HCT116 (cell line): ENCODE data around the gene BAD. TPM values are rescaled to one million over a fixed set of nuclear protein-coding genes. Genes with fewer than 3 reads are reported as not detected.

Experiments
- ATAC-seq: fragments of 200-7000 bp; cut with Tn5 transposase; 2 replicates; pipeline ENCODE4 v1.9.1; 2020; ENCODE audit warnings: mild to moderate bottlenecking, moderate library complexity
- BruUV-seq: library from RNA; stranded (reverse); fragments of 400-500 nt; replicated peaks from 2 replicates; lab custom pipeline; 2021; lab: Mats Ljungman, UMichigan
- CTCF ChIA-PET: fragments of 300-600 bp; sonication (Branson Sonifier 250); formaldehyde crosslinking; loops from one replicate; lab custom pipeline; 2021; ENCODE audit warnings: antibody characterized with exemption; lab: Charles Lee
- POLR2A ChIA-PET: fragments of 300-600, 350-600 bp; sonication (Branson Sonifier 250); formaldehyde crosslinking; loops from one replicate; lab custom pipeline; 2021; ENCODE audit warnings: antibody characterized with exemption; lab: Charles Lee
- RAD21 ChIA-PET, 2 experiments: fragments of 300-600 bp; sonication (Branson Sonifier 250); formaldehyde crosslinking; loops; one replicate each; lab custom pipeline; 2023; ENCODE audit warnings: low total read pairs in 2 of 2; ENCODE audit not compliant: uncharacterized antibody in 2 of 2, unreplicated experiment in 2 of 2, low non-redundant PET in 1 of 2; lab: Charles Lee
- DNase-seq: peaks from one replicate; pipeline ENCODE4 v3.0.0-alpha.2; 2010; ENCODE audit warnings: low read depth, low spot score
- H2AFZ ChIP-seq: fragments of 200-600 bp; shearing (Covaris generic), sonication (generic); 2 replicates; pipeline ENCODE4 v1.6.1; 2017; ENCODE audit warnings: low read depth, mixed run types, mixed read lengths, antibody characterized with exemption, low read length; ENCODE audit not compliant: poor library complexity, severe bottlenecking
- H3K27ac ChIP-seq: 2 replicates; pipeline ENCODE4 v1.5.1; 2012; ENCODE audit warnings: low read depth, low read length
- H3K27me3 ChIP-seq: fragments of 200-600 bp; sonication (generic); 2 replicates; pipeline ENCODE4 v1.6.1; 2016; ENCODE audit warnings: mixed run types, low read length, mixed read lengths; ENCODE audit not compliant: insufficient read depth
- H3K36me3 ChIP-seq, 2 experiments: fragments of 200-500 bp in 1 of 2; fragments of 200-600 bp in 1 of 2; sonication (Bioruptor generic) in 1 of 2; sonication (generic) in 1 of 2; 2 replicates each; pipeline versions ENCODE4 v1.5.1 to v1.6.1; 2014 to 2016; ENCODE audit warnings: low read length in 2 of 2, inconsistent platforms in 1 of 2, mixed read lengths in 1 of 2, mixed run types in 1 of 2; ENCODE audit not compliant: insufficient read depth in 2 of 2, control insufficient read depth in 1 of 2
- H3K4me1 ChIP-seq, 2 experiments: fragments of 200-600 bp in 1 of 2; sonication (generic) in 1 of 2; 2 replicates each; pipeline versions ENCODE4 v1.5.1 to v1.6.1; 2012 to 2017; ENCODE audit warnings: low read length in 2 of 2, inconsistent platforms in 1 of 2, mild to moderate bottlenecking in 1 of 2, mixed read lengths in 1 of 2, mixed run types in 1 of 2, moderate library complexity in 1 of 2; ENCODE audit not compliant: insufficient read depth in 2 of 2, control insufficient read depth in 1 of 2
- H3K4me2 ChIP-seq: fragments of 200-600 bp; sonication (generic); 2 replicates; pipeline ENCODE4 v1.6.1; 2017; ENCODE audit warnings: mixed run types, low read length, mixed read lengths
- H3K4me3 ChIP-seq, 2 experiments: fragments of 200-600 bp in 1 of 2; sonication (generic) in 1 of 2; replicated peaks in 1 of 2; 2 replicates each; pipeline ENCODE4 v1.5.1; 2011 to 2016; ENCODE audit warnings: low read length in 2 of 2, control low read depth in 1 of 2, low read depth in 1 of 2, mild to moderate bottlenecking in 1 of 2, mixed read lengths in 1 of 2, mixed run types in 1 of 2
- H3K79me2 ChIP-seq: fragments of 200-600 bp; sonication (generic); 2 replicates; pipeline ENCODE4 v1.6.1; 2017; ENCODE audit warnings: mild to moderate bottlenecking, mixed run types, low read length, moderate library complexity, mixed read lengths; ENCODE audit not compliant: insufficient read depth
- H3K9ac ChIP-seq: fragments of 200-600 bp; sonication (generic); 2 replicates; pipeline ENCODE4 v1.6.1; 2016; ENCODE audit warnings: low read length, mixed read lengths
- H3K9me2 ChIP-seq: fragments of 200-600 bp; sonication (generic), shearing (Covaris generic); 2 replicates; pipeline ENCODE4 v1.6.1; 2017; ENCODE audit warnings: mixed run types, mild to moderate bottlenecking, moderate library complexity; ENCODE audit not compliant: insufficient read depth
- H3K9me3 ChIP-seq, 2 experiments: fragments of 200-500 bp in 1 of 2; fragments of 200-600 bp in 1 of 2; sonication (Bioruptor generic) in 1 of 2; sonication (generic) in 1 of 2; 2 replicates each; pipeline ENCODE4 v1.6.1; 2014 to 2017; ENCODE audit warnings: low read length in 2 of 2, mixed read lengths in 2 of 2, inconsistent platforms in 1 of 2, low read depth in 1 of 2, mild to moderate bottlenecking in 1 of 2, mixed run types in 1 of 2, moderate library complexity in 1 of 2; ENCODE audit not compliant: control insufficient read depth in 1 of 2, insufficient read depth in 1 of 2
- H4K20me1 ChIP-seq: fragments of 200-600 bp; sonication (generic), shearing (Covaris generic); 2 replicates; pipeline ENCODE4 v1.6.1; 2017; ENCODE audit warnings: mixed run types, mild to moderate bottlenecking, moderate library complexity; ENCODE audit not compliant: insufficient read depth
- CEBPB ChIP-seq: IDR thresholded peaks from 2 replicates; pipeline ENCODE4 v1.6.1; 2012; ENCODE audit warnings: low read depth
- EGR1 ChIP-seq: IDR thresholded peaks from 2 replicates; pipeline ENCODE4 v1.6.1; 2012; ENCODE audit warnings: low read depth
- ELF1 ChIP-seq: IDR thresholded peaks from 2 replicates; pipeline ENCODE4 v1.6.1; 2012; ENCODE audit warnings: low read depth, borderline replicate concordance
- EZH2phosphoT487 ChIP-seq: fragments of 200-600 bp; IDR thresholded peaks from 2 replicates; pipeline ENCODE4 v1.6.1; 2018; ENCODE audit warnings: antibody characterized with exemption, borderline replicate concordance
- FOSL1 ChIP-seq: IDR thresholded peaks from 2 replicates; pipeline ENCODE4 v1.6.1; 2012; ENCODE audit warnings: low read depth
- JUND ChIP-seq: IDR thresholded peaks from 2 replicates; pipeline ENCODE4 v1.6.1; 2012
- POLR2AphosphoS5 ChIP-seq: IDR thresholded peaks from 2 replicates; pipeline ENCODE4 v1.6.1; 2011; ENCODE audit warnings: mild to moderate bottlenecking, low read depth, low read length, moderate library complexity
- RAD21 ChIP-seq: IDR thresholded peaks from 2 replicates; pipeline ENCODE4 v1.6.1; 2012; ENCODE audit warnings: low read depth, mild to moderate bottlenecking
- SIN3A ChIP-seq: IDR thresholded peaks from 2 replicates; pipeline ENCODE4 v1.6.1; 2012; ENCODE audit warnings: low read depth
- SP1 ChIP-seq: IDR thresholded peaks from 2 replicates; pipeline ENCODE4 v1.6.1; 2012; ENCODE audit warnings: low read depth
- SRF ChIP-seq: IDR thresholded peaks from 2 replicates; pipeline ENCODE4 v1.6.1; 2012; ENCODE audit warnings: low read depth
- TCF7L2 ChIP-seq: IDR thresholded peaks from 2 replicates; pipeline ENCODE4 v1.7.0; 2011; ENCODE audit warnings: borderline replicate concordance, inconsistent platforms; ENCODE audit not compliant: insufficient read depth, insufficient read length; ENCODE audit errors: extremely low read depth
- ZFX ChIP-seq: fragments of 450-650 bp; IDR thresholded peaks from 2 replicates; pipeline ENCODE4 v1.6.1; 2017
- ZNF274 ChIP-seq: fragments of 200-500 bp; sonication (Bioruptor generic); IDR thresholded peaks from 2 replicates; pipeline ENCODE4 v1.6.1; 2014; ENCODE audit warnings: mild to moderate bottlenecking, low read depth, low read length, inconsistent platforms
- intact Hi-C: fragments of 100-400 bp; cut with micrococcal nuclease; formaldehyde crosslinking; loops from 2 replicates; pipeline ENCODE4 v1.10.0; 2022
- total RNA-seq: library from RNA; stranded (reverse); gene quantifications from one replicate; pipeline ENCODE4 v1.2.1, GENCODE V29; 2021; ENCODE audit not compliant: unreplicated experiment
- TF ChIP-seq, protein P1 (sequence below): IDR thresholded peaks from 2 replicates; pipeline ENCODE4 v1.6.1; 2012
- TF ChIP-seq, protein P2 (sequence below): IDR thresholded peaks from 2 replicates; pipeline ENCODE4 v1.6.1; 2011; ENCODE audit warnings: mild to moderate bottlenecking, low read length, moderate library complexity; ENCODE audit not compliant: insufficient replicate concordance; ENCODE audit errors: extremely low read depth
- TF ChIP-seq, protein P3 (sequence below): IDR thresholded peaks from 2 replicates; pipeline ENCODE4 v1.6.1; 2012; ENCODE audit warnings: low read depth
- TF ChIP-seq, protein P4 (sequence below), 3 experiments: fragments of 200-600 bp in 1 of 3; sonication (generic) in 1 of 3; IDR thresholded peaks in 2 of 3; conservative IDR thresholded peaks in 1 of 3; 2 replicates each; pipeline ENCODE4 v1.5.1; 2012 to 2017; ENCODE audit warnings: low read depth in 2 of 3, low read length in 2 of 3, antibody characterized with exemption in 1 of 3, borderline replicate concordance in 1 of 3, control low read depth in 1 of 3, mild to moderate bottlenecking in 1 of 3, mixed read lengths in 1 of 3, mixed run types in 1 of 3, moderate library complexity in 1 of 3; ENCODE audit not compliant: insufficient read depth in 1 of 3
- TF ChIP-seq, protein P5 (sequence below): IDR thresholded peaks from 2 replicates; pipeline ENCODE4 v1.6.1; 2012

BAD gene
- total RNA-seq, 1 experiment from 2014 or later: 51.9 TPM

DNA sequence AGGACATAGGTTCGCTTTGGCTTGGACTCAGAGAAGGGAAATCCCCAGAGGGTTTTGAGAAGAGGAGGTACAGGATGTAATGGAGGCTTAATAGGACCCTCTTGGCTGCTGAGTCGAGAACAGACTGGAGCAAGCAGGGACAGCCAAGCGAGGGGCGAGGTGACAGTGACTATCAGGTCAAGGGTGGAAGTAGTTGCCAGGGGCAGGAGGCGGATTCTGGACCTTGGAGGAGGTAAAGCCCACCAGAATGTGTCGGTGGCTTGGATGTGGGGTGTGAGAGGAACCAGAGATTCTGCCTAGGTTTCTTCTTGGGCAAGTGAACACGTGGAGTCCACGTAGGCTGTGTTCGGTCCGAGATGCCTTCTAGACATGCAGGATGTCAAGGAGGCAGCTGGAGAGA lies 28.5 kb upstream of the BAD start:
- RAD21 ChIA-PET: no interaction called here
- H3K9me3 ChIP-seq: no peaks in the 10 kb centered on the region
- no peak overlapping the region for H3K9ac ChIP-seq
- CTCF ChIA-PET: interaction anchor here (2.4 kb wide), 1 partner anchor 19 kb away, joined by 8 read pairs; no protein-coding TSS in a partner anchor
- H3K27me3 ChIP-seq: no peaks in the 10 kb centered on the region
- intact Hi-C loops: no loop called here
- no peaks in the 10 kb centered on the region for H3K9me2 ChIP-seq
- ATAC-seq (no peak), DNase-seq (no peak)
- peaks cover 5 to 26% of the 10 kb centered on the region in 2 experiments; a peak in 2 of 4 replicates for H3K4me1 ChIP-seq
- H3K27ac ChIP-seq: no peak overlapping the region; the same call in 1 of the 2 replicates
- H3K79me2 ChIP-seq: peaks cover 35% of the 10 kb centered on the region
- POLR2A ChIA-PET: interaction anchor here (0.9 to 2.0 kb wide), 3 partner anchors 12 to 43 kb away, joined by 3 to 6 read pairs (median 3); no protein-coding TSS in a partner anchor
- no peak overlapping the region for H3K4me2 ChIP-seq
- BruUV-seq: no TSS peak
- H2AFZ ChIP-seq: no peak overlapping the region
- no peak for TF ChIP-seq ELF1
- no peak for TF ChIP-seq TCF7L2
- TF ChIP-seq POLR2AphosphoS5: no peak
- TF ChIP-seq SIN3A: no peak
- TF ChIP-seq, protein P1, sequence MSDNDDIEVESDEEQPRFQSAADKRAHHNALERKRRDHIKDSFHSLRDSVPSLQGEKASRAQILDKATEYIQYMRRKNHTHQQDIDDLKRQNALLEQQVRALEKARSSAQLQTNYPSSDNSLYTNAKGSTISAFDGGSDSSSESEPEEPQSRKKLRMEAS: no peak
- TF ChIP-seq ZFX: no peak
- no peak for TF ChIP-seq ZNF274
- no peak for TF ChIP-seq FOSL1
- TF ChIP-seq, protein P2, sequence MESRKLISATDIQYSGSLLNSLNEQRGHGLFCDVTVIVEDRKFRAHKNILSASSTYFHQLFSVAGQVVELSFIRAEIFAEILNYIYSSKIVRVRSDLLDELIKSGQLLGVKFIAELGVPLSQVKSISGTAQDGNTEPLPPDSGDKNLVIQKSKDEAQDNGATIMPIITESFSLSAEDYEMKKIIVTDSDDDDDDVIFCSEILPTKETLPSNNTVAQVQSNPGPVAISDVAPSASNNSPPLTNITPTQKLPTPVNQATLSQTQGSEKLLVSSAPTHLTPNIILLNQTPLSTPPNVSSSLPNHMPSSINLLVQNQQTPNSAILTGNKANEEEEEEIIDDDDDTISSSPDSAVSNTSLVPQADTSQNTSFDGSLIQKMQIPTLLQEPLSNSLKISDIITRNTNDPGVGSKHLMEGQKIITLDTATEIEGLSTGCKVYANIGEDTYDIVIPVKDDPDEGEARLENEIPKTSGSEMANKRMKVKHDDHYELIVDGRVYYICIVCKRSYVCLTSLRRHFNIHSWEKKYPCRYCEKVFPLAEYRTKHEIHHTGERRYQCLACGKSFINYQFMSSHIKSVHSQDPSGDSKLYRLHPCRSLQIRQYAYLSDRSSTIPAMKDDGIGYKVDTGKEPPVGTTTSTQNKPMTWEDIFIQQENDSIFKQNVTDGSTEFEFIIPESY: no peak
- TF ChIP-seq, protein P3, sequence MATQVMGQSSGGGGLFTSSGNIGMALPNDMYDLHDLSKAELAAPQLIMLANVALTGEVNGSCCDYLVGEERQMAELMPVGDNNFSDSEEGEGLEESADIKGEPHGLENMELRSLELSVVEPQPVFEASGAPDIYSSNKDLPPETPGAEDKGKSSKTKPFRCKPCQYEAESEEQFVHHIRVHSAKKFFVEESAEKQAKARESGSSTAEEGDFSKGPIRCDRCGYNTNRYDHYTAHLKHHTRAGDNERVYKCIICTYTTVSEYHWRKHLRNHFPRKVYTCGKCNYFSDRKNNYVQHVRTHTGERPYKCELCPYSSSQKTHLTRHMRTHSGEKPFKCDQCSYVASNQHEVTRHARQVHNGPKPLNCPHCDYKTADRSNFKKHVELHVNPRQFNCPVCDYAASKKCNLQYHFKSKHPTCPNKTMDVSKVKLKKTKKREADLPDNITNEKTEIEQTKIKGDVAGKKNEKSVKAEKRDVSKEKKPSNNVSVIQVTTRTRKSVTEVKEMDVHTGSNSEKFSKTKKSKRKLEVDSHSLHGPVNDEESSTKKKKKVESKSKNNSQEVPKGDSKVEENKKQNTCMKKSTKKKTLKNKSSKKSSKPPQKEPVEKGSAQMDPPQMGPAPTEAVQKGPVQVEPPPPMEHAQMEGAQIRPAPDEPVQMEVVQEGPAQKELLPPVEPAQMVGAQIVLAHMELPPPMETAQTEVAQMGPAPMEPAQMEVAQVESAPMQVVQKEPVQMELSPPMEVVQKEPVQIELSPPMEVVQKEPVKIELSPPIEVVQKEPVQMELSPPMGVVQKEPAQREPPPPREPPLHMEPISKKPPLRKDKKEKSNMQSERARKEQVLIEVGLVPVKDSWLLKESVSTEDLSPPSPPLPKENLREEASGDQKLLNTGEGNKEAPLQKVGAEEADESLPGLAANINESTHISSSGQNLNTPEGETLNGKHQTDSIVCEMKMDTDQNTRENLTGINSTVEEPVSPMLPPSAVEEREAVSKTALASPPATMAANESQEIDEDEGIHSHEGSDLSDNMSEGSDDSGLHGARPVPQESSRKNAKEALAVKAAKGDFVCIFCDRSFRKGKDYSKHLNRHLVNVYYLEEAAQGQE: no peak
- TF ChIP-seq, protein P4, sequence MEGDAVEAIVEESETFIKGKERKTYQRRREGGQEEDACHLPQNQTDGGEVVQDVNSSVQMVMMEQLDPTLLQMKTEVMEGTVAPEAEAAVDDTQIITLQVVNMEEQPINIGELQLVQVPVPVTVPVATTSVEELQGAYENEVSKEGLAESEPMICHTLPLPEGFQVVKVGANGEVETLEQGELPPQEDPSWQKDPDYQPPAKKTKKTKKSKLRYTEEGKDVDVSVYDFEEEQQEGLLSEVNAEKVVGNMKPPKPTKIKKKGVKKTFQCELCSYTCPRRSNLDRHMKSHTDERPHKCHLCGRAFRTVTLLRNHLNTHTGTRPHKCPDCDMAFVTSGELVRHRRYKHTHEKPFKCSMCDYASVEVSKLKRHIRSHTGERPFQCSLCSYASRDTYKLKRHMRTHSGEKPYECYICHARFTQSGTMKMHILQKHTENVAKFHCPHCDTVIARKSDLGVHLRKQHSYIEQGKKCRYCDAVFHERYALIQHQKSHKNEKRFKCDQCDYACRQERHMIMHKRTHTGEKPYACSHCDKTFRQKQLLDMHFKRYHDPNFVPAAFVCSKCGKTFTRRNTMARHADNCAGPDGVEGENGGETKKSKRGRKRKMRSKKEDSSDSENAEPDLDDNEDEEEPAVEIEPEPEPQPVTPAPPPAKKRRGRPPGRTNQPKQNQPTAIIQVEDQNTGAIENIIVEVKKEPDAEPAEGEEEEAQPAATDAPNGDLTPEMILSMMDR (IDR thresholded peaks at IDR 0.05 in 2 of 3, conservative IDR thresholded peaks at IDR 0.05 in 1 of 3; ENCODE audit: borderline replicate concordance in 1 of 3, insufficient read depth in 1 of 3, low read depth in 2 of 3, low read length in 2 of 3): no peak
- TF ChIP-seq, protein P5, sequence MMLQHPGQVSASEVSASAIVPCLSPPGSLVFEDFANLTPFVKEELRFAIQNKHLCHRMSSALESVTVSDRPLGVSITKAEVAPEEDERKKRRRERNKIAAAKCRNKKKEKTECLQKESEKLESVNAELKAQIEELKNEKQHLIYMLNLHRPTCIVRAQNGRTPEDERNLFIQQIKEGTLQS: no peak
- no peak for TF ChIP-seq EZH2phosphoT487
- no peak for TF ChIP-seq CEBPB
- no peak for TF ChIP-seq RAD21
- no peak for TF ChIP-seq SP1
- no peak for TF ChIP-seq SRF
- no peak for TF ChIP-seq JUND
- TF ChIP-seq EGR1: no peak
- peaks cover 0 to 25% of the 10 kb centered on the region in 2 experiments; a peak in 2 of 4 replicates for H3K36me3 ChIP-seq
- H4K20me1 ChIP-seq: no peaks in the 10 kb centered on the region
- H3K4me3 ChIP-seq: no peak overlapping the region
